HG02885 (cell line): ENCODE data around the gene OAF.
A peak's percentile ranks its signal among the peaks of the same experiment; 100 is the strongest.

Experiments
- ATAC-seq: cut with Tn5 transposase; IDR thresholded peaks from one replicate; pipeline ENCODE4 v1.9.1; 2021; ENCODE audit warnings: mild to moderate bottlenecking; ENCODE audit not compliant: unreplicated experiment, poor library complexity

Gene OAF

GRCh38 chr11:120198787-120199469 lies 11.9 kb upstream of the OAF start:
- ATAC-seq: no peak

GRCh38 chr11:120199613-120200012 lies 11.2 kb upstream of the OAF start:
- ATAC-seq: no peak

GRCh38 chr11:120200677-120201076 lies 10.2 kb upstream of the OAF start:
- no peak for ATAC-seq

GRCh38 chr11:120201653-120202052 lies 9.2 kb upstream of the OAF start:
- ATAC-seq: no peak

GRCh38 chr11:120203626-120204025 lies 7.2 kb upstream of the OAF start:
- ATAC-seq: no peak

GRCh38 chr11:120205596-120206161 lies 5.2 kb upstream of the OAF start:
- ATAC-seq: no peak

- no peak for ATAC-seq
Measured at GRCh38 chr11:120207512-120207911, 3.3 kb upstream of the OAF start.

GRCh38 chr11:120208001-120208441 lies 2.8 kb upstream of the OAF start:
- no peak for ATAC-seq

GRCh38 chr11:120208777-120209176 lies 2.1 kb upstream of the OAF start:
- no peak for ATAC-seq

GRCh38 chr11:120209746-120210625 lies 846 bp upstream of the OAF start:
- ATAC-seq: no peak

- ATAC-seq: peak; percentile 4
Measured at GRCh38 chr11:120211522-120212258, 858 bp downstream of the OAF start.

GRCh38 chr11:120212259-120212878 lies 1.5 kb downstream of the OAF start:
- no peak for ATAC-seq

GRCh38 chr11:120212926-120213325 lies 2.1 kb downstream of the OAF start:
- no peak for ATAC-seq

- ATAC-seq: no peak
Measured at GRCh38 chr11:120214581-120214980, 3.7 kb downstream of the OAF start.

- ATAC-seq: no peak
Measured at GRCh38 chr11:120215634-120216033, 4.8 kb downstream of the OAF start.

GRCh38 chr11:120216426-120217102 lies 5.7 kb downstream of the OAF start:
- ATAC-seq: no peak

- ATAC-seq: no peak
Measured at GRCh38 chr11:120217526-120217925, 6.7 kb downstream of the OAF start.

- ATAC-seq: no peak
Measured at GRCh38 chr11:120217941-120218694, 7.3 kb downstream of the OAF start.

GRCh38 chr11:120218695-120219033 lies 7.8 kb downstream of the OAF start:
- no peak for ATAC-seq
